HG03159 (cell line): Measurements from ENCODE around the gene DEAF1.
"Not testable (repeated sequence)": the region's sequence is repeated elsewhere in the genome, so short reads cannot be mapped to it uniquely, and the experiment has no call there.

Source experiments
- ATAC-seq: cut with Tn5 transposase; IDR thresholded peaks from one replicate; pipeline ENCODE4 v1.9.1; 2021; ENCODE audit warnings: mild to moderate bottlenecking, moderate library complexity; ENCODE audit not compliant: unreplicated experiment

DEAF1 gene

DNA sequence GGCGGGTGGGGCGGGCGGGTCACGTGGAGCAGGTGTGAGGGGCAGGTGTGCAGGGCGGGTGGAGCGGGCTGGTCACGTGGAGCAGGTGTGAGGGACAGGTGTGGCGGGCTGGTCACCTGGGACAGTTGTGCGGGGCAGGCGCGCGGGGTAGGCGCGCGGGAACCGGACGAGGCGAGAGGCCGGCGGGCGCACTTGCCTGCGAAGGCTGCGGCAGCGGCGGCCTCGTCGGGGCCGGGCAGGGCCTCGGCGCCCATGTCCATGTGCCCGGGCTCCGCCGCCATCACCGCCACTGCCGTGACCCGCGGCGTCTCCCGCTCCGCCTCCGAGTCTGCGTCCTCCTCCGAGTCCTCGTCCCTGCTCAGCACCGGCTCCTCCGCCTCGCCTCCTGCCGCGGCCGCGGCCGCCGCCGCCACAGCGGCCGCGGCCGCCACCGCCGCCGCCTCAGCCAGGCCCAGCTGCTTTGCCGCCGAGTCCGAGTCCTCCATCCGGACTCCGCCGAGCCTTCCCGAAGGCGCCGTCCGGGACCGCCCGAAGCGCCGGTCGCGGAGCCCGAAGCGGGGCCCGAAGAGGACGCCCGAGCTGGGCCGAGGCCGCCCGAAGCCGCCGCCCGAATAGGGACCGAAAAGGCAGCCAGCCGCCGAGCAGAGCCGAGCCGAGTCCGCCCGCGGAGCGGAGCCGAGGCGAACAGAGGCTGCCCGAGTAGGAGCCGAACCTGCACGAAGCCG lies at the start of gene DEAF1:
TSS of gene DEAF1 (minus strand) at position 660 of the 725 bp plus-strand sequence. CDS start at position 485, 175 bp downstream.
- peak; percentile 72 for ATAC-seq

- no peak for ATAC-seq
Measured at GRCh38 chr11:742571-743201, 47.7 kb upstream of the DEAF1 start.

- ATAC-seq: no peak
Measured at GRCh38 chr11:742156-742546, 47.1 kb upstream of the DEAF1 start.

- not testable (repeated sequence) for ATAC-seq
Measured at GRCh38 chr11:737899-738298, 42.9 kb upstream of the DEAF1 start.

DNA sequence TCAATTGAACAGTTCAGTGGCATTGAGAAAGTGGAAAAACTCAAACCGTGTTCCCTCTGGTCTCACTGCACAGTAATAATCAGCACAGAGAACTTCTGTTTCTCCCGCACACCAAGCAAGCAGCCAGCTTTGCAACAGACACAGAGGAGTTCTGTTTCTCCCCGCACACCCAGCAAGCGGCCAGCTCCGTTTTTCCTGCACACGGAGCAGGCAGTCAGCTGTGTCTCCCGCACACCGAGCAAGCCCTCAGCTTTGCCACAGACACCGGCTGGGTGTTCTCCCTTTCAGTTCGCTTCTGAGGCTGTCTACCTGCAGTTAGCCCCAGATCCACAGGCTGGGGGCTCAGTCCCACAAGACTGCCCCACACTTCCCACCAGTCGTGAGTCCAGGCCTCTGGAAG lies 42.3 kb upstream of the DEAF1 start:
- no peak for ATAC-seq

GRCh38 chr11:734541-734940 lies 39.5 kb upstream of the DEAF1 start:
- ATAC-seq: not testable (repeated sequence)

GRCh38 chr11:733072-733471 lies 38.0 kb upstream of the DEAF1 start:
- no peak for ATAC-seq

DNA sequence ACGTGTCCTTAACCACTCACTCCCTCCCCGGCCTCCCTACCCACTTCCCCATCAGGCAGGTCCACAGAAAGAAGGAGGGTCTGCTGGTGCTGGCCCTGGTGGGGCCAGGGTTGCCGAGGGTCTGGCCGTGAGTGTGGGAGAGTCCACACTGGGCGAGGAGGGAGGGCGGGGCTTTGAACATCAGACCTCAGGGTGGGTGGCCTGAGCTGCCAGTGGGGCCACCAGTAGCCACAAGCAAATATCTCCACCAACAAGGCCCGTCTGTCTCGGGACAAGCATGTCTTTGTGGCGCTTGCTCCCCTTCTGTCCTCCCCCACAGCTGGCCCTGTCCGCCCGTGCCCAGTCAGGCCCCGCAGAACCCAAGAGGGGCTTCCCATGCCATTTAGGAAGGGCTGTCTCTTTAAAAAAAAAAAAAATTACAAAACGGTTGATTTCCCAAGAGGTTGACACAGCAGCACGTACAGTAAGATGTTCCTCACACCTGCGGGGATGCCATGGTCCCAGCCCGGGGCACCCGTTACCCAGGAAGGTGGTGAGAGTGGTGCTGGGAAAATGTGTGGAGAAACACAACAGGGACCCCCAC lies 34.6 kb upstream of the DEAF1 start:
- ATAC-seq: no peak

DNA sequence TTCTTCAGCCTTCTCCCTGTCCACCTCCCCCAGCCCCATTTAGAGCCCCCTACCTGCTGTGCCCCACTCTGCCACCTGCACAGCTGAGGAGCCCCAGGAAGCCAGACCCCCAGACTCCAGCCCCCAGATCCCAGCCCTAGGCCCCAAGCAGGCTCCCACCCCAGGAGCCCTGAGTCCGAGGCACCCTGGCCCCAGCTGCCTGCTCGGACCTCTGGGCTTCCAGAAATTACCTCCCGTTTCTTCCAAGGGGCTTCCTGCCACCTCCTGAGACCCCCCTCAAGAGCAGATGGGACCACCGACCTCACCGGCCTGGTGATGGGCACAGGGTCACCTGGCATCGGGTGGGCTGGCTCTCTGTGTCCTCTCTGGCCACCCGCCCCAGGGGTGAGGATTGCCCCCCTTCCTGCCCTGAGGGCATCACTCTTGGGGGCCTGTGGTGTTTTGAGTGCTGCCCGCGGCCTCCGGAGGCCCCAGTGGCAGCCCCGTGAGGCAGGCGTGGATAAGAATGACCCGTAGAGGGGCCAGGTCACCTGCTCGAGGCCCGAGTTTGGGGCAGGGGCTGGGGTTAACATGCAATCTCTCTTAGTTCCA lies 34.0 kb upstream of the DEAF1 start:
- no peak for ATAC-seq

GRCh38 chr11:727859-728748 lies 33.1 kb upstream of the DEAF1 start:
- ATAC-seq: no peak

DNA sequence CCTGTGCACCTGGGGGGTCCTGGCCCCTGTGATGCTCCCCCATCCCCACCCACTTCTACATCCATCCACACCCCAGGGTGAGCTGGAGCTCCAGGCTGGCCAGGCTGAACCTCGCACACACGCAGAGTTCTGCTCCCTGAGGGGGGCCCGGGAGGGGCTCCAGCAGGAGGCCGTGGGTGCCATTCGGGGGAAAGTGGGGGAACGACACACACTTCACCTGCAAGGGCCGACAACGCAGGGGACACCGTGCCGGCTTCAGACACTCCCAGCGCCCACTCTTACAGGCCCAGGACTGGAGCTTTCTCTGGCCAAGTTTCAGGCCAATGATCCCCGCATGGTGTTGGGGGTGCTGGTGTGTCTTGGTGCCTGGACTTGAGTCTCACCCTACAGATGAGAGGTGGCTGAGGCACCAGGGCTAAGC lies 32.3 kb upstream of the DEAF1 start:
- ATAC-seq: no peak

- no peak for ATAC-seq
Measured at GRCh38 chr11:726278-727220, 31.5 kb upstream of the DEAF1 start.

DNA sequence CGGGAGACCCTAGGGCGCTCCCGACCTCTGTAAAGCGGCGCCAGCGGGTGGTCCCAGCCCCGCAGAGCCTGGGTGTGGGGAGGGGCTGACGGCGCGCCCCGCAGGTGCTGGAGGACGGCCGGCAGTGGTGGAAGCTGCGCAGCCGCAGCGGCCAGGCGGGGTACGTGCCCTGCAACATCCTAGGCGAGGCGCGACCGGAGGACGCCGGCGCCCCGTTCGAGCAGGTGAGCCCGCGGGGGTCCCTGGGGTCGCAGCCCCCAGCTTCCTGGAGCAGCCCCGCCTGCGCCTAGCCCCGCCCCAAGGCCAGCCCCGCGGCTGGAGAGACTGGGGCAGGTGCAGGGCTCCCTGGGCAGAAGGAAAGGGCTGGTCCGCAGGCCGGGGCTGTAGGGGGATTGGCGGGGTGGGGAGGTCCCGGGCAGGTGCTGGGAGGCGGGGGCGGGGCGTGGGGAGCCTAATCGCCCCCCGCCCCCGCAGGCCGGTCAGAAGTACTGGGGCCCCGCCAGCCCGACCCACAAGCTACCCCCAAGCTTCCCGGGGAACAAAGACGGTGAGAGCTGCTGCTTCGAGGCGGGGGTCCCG lies 30.7 kb upstream of the DEAF1 start:
- ATAC-seq: no peak

GRCh38 chr11:724778-725386 lies 29.9 kb upstream of the DEAF1 start:
- ATAC-seq: no peak

- no peak for ATAC-seq
Measured at GRCh38 chr11:724049-724777, 29.2 kb upstream of the DEAF1 start.

DNA sequence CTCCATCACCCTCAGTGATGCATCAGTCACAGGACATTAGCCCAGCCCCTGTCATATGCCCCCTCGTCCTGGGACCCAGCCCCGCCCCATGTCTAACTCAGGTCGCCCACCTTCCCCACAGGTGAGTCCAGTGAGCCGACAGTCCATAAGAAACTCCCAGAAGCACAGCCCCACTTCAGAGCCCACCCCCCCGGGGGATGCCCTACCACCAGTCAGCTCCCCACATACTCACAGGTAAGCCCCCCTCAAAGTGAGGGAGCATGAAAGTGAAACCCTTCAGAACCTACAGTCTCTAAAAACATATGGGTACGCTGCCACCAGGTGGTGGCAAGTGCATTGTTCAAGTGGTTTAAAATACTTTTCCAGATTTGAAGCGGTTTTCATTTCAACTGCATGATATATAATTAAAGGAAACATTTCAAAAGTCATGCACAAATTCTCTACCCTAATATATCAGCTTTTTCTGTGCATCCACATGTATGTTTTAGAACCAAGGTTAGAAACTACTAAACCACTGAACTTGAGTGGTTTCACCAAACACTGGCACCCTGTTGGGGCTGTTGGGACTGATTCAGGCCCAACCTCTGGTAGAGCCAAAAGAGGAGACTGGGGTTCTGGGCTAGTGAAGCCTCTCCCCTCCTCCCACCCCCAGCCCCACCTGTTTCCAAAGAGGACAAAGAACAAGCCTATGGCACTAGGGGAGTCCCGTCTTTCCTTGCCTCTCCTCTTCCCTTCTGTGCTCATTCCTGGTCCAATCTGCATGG lies 28.3 kb upstream of the DEAF1 start:
- no peak for ATAC-seq

GRCh38 chr11:722346-722811 lies 27.4 kb upstream of the DEAF1 start:
- ATAC-seq: no peak
